Measurements from ENCODE around the gene RBM38. TPM values are rescaled to one million over a fixed set of nuclear protein-coding genes. Genes with fewer than 3 reads are reported as not detected.

RBM38 gene
- total RNA-seq, 4 donors from 2014 or later: 3.7 to 9.1 (median 6.3) TPM

GRCh38 chr20:57384486-57384885 lies 6.7 kb upstream of the RBM38 start:
- TF ChIP-seq CTCF (IDR thresholded peaks at IDR 0.05; ENCODE audit: low read depth): no peak

- no peak for TF ChIP-seq CTCF (IDR thresholded peaks at IDR 0.05; ENCODE audit: low read depth)
Measured at GRCh38 chr20:57384953-57385761, 6.0 kb upstream of the RBM38 start.

GRCh38 chr20:57385940-57386339 lies 5.3 kb upstream of the RBM38 start:
- no peak for TF ChIP-seq CTCF (IDR thresholded peaks at IDR 0.05; ENCODE audit: low read depth)

- TF ChIP-seq CTCF (IDR thresholded peaks at IDR 0.05; ENCODE audit: low read depth): no peak
Measured at GRCh38 chr20:57386762-57387161, 4.4 kb upstream of the RBM38 start.

GRCh38 chr20:57387463-57387862 lies 3.7 kb upstream of the RBM38 start:
- no peak for TF ChIP-seq CTCF (IDR thresholded peaks at IDR 0.05; ENCODE audit: low read depth)

- TF ChIP-seq CTCF (IDR thresholded peaks at IDR 0.05; ENCODE audit: low read depth): no peak
Measured at GRCh38 chr20:57387945-57388371, 3.2 kb upstream of the RBM38 start.

GRCh38 chr20:57388953-57389694 lies 2.1 kb upstream of the RBM38 start:
- TF ChIP-seq CTCF (IDR thresholded peaks at IDR 0.05; ENCODE audit: low read depth): no peak
